Esophagus muscularis mucosa (tissue), 4 donors: ENCODE data around the gene TRIM46. TPM values are rescaled to one million over a fixed set of nuclear protein-coding genes. Genes with fewer than 3 reads are reported as not detected.
"Not testable (repeated sequence)": the region's sequence is repeated elsewhere in the genome, so short reads cannot be mapped to it uniquely, and the experiment has no call there.

Source experiments
- DNase-seq: peaks from one replicate; pipeline ENCODE4 v3.0.0-alpha.2; 2017; ENCODE audit errors: extremely low spot score
- H3K27ac ChIP-seq, 4 donors: fragments of 200-600 bp; sonication (generic); replicated peaks in 1 of 4; 1 replicate in 3 of 4; 2 replicates in 1 of 4; pipeline ENCODE4 v1.5.1; 2016 to 2019; ENCODE audit warnings: mild to moderate bottlenecking in 1 of 4
- H3K27me3 ChIP-seq, 4 donors: fragments of 200-600 bp; sonication (generic); one replicate each; pipeline versions ENCODE4 v1.5.1 to v1.6.0; 2016 to 2019
- H3K36me3 ChIP-seq, 4 donors: fragments of 200-600 bp; sonication (generic); one replicate each; pipeline ENCODE4 v1.5.1; 2016 to 2019
- H3K4me1 ChIP-seq, 4 donors: fragments of 200-600 bp; sonication (generic); one replicate each; pipeline ENCODE4 v1.5.1; 2016 to 2019
- H3K4me3 ChIP-seq, 4 donors: fragments of 200-600 bp; sonication (generic); 1 replicate in 2 of 4; 2 replicates in 2 of 4; pipeline ENCODE4 v1.5.1; 2016 to 2019; ENCODE audit warnings: mild to moderate bottlenecking in 4 of 4, moderate library complexity in 1 of 4
- H3K9me3 ChIP-seq, 4 donors: fragments of 200-600 bp; sonication (generic); 1 replicate in 3 of 4; 2 replicates in 1 of 4; pipeline ENCODE4 v1.5.1; 2016 to 2019
- CTCF ChIP-seq, 3 experiments: fragments of 200-600 bp in 2 of 3; fragments of 450-650 bp in 1 of 3; sonication (generic) in 2 of 3; IDR thresholded peaks; one replicate each; pipeline ENCODE4 v1.5.1; 2017 to 2019; ENCODE audit warnings: antibody characterized with exemption in 3 of 3, mild to moderate bottlenecking in 2 of 3, moderate library complexity in 1 of 3
- EP300 ChIP-seq: sonication (generic); formaldehyde crosslinking; IDR thresholded peaks from one replicate; pipeline ENCODE4 v1.6.1; 2017; ENCODE audit warnings: antibody characterized with exemption
- POLR2A ChIP-seq: fragments of 450-650 bp; IDR thresholded peaks from one replicate; pipeline ENCODE4 v1.6.1; 2017; ENCODE audit warnings: antibody characterized with exemption, moderate library complexity, mild to moderate bottlenecking, low read depth
- POLR2AphosphoS5 ChIP-seq, 2 donors: sonication (generic); formaldehyde crosslinking; IDR thresholded peaks; one replicate each; pipeline ENCODE4 v1.6.1; 2017; ENCODE audit warnings: antibody characterized with exemption in 2 of 2
- WGBS: methylation state at CpG from one replicate; pipeline ENCODE4 v1.1.5; 2018; 5-methylcytosine and 5-hydroxymethylcytosine counted together
- intact Hi-C: fragments of 100-400 bp; cut with DNase I; formaldehyde crosslinking; loops from one replicate; pipeline ENCODE4 v1.15.1; 2023
- total RNA-seq, 4 donors: library from RNA; depleted of rRNA; stranded (reverse); fragments of >200 nt; gene quantifications; one replicate each; pipeline versions ENCODE4 v1.1.0 to v1.2.1, GENCODE V29; 2016

The TRIM46 gene
- total RNA-seq, 4 donors from 2014 or later: 0.13 to 1.7 (median 0.17) TPM; not detected in 1

DNA sequence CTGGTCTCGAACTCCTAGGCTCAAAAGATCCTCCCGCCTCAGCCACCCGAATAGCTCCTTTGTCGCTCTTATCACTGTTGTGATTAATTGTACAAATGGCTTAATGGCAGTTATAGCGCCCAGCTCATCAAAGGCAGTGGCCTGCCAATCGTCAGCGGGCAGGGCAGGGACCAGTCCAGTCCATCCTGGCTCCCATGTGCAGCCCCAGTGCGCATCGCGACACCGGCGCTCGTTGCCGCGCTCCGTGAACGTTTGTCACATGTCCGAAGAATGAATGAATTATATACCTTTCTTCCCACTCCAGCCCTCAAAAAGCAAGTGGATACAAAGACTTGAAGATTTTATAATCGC, 53.2 kb downstream of the TRIM46 start:
- 0% methylated on average over 19 of the region's 19 CpGs for WGBS
- no peak for TF ChIP-seq CTCF (IDR thresholded peaks at IDR 0.05)
- no peak for TF ChIP-seq POLR2AphosphoS5 (IDR thresholded peaks at IDR 0.05)
- no peak for TF ChIP-seq POLR2A
- no peak for TF ChIP-seq EP300
- H3K9me3 ChIP-seq: no peaks in the 10 kb centered on the region
- no peaks in the 10 kb centered on the region for H3K27me3 ChIP-seq
- intact Hi-C loops: loop anchor here (1.0 kb wide), 1 partner anchor 19 kb away; the partner anchor contains the start of gene MTX1
- no peaks in the 10 kb centered on the region for H3K36me3 ChIP-seq
- H3K4me1 ChIP-seq: peaks cover 17 to 45% (median 42%) of the 10 kb centered on the region in 4 donors
- H3K4me3 ChIP-seq: peak overlapping the region; percentile 53 to 72 (median 62)
- peak overlapping the region; percentile 82 to 92 (median 88) for H3K27ac ChIP-seq
- no peak for DNase-seq

- no peaks in the 10 kb centered on the region for H3K27me3 ChIP-seq
- no peaks in the 10 kb centered on the region for H3K9me3 ChIP-seq
- H3K36me3 ChIP-seq: no peaks in the 10 kb centered on the region
- intact Hi-C loops: loop anchor here (1.0 kb wide), 1 partner anchor 19 kb away; the partner anchor contains the start of gene MTX1
- peak; percentile 99 for DNase-seq
- H3K27ac ChIP-seq: peak overlapping the region; percentile 82 to 92 (median 88)
- H3K4me3 ChIP-seq: peak overlapping the region; percentile 53 to 72 (median 62)
- TF ChIP-seq POLR2AphosphoS5 (IDR thresholded peaks at IDR 0.05): peak; percentile 91 to 93
- no peak for TF ChIP-seq CTCF (IDR thresholded peaks at IDR 0.05)
- TF ChIP-seq POLR2A: peak; percentile 51
- no peak for TF ChIP-seq EP300
- H3K4me1 ChIP-seq: peaks cover 17 to 51% (median 48%) of the 10 kb centered on the region in 4 donors
- WGBS: under 1% methylated on average over 40 of the region's 42 CpGs
Measured at GRCh38 chr1:155227261-155228095, 53.8 kb downstream of the TRIM46 start.

- H3K4me3 ChIP-seq: peak overlapping the region; percentile 53 to 72 (median 62)
- no peaks in the 10 kb centered on the region for H3K9me3 ChIP-seq
- H3K36me3 ChIP-seq: no peaks in the 10 kb centered on the region
- peak overlapping the region; percentile 82 to 92 (median 84) for H3K27ac ChIP-seq
- TF ChIP-seq POLR2AphosphoS5 (IDR thresholded peaks at IDR 0.05) (no peak), CTCF (IDR thresholded peaks at IDR 0.05) (no peak), POLR2A (no peak), EP300 (no peak)
- no peak for DNase-seq
- H3K4me1 ChIP-seq: peaks cover 17 to 56% (median 54%) of the 10 kb centered on the region in 4 donors
- H3K27me3 ChIP-seq: no peaks in the 10 kb centered on the region
- intact Hi-C loops: no loop called here
- 43% methylated on average over 9 of the region's 9 CpGs for WGBS
Measured at GRCh38 chr1:155228096-155228427, 54.4 kb downstream of the TRIM46 start.

DNA sequence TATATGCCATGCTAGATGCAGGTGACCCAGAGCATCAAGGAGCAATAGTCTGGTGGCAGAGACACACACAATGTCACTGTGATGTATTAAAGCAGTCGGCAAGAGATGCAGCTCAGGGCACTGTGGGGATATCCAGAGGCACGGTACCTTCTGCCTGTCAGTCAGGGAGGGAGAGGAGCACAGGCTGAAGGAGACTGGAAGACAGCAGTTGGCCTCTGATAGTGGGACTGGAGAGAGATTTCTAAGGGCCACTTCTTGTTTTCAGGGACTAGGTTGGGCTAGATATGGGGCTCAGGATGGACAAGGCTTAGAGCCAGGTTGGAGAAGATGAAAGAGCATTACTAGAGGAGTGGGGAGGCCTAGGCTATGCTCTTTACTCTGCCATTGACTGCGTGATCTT, 57.7 kb downstream of the TRIM46 start:
- DNase-seq, H3K9me3 ChIP-seq, H3K27me3 ChIP-seq, H3K4me3 ChIP-seq, intact Hi-C loops: not testable (repeated sequence)
- Histone ChIP-seq H3K27ac (peak overlapping the region; percentile 63 to 68 (median 66)), H3K4me1 (peaks cover 13 to 36% (median 32%) of the 10 kb centered on the region in 4 donors), H3K36me3 (peaks cover 4 to 13% (median 9%) of the 10 kb centered on the region in 4 donors)
- WGBS: 100% methylated on average over 1 of the region's 3 CpGs

- Histone ChIP-seq H3K36me3 (peaks cover 11 to 23% (median 16%) of the 10 kb centered on the region in 4 donors), H3K27ac (peak overlapping the region; percentile 66 to 74 (median 68)), H3K4me1 (peaks cover 6 to 26% (median 25%) of the 10 kb centered on the region in 4 donors)
- H3K9me3 ChIP-seq, H3K4me3 ChIP-seq, intact Hi-C loops, DNase-seq, H3K27me3 ChIP-seq: not testable (repeated sequence)
- 42% methylated on average over 8 of the region's 13 CpGs for WGBS
Measured at GRCh38 chr1:155232001-155232978, 58.6 kb downstream of the TRIM46 start.

- H3K4me3 ChIP-seq, H3K27ac ChIP-seq, H3K27me3 ChIP-seq, DNase-seq, H3K9me3 ChIP-seq, intact Hi-C loops: not testable (repeated sequence)
- 86% methylated on average over 1 of the region's 5 CpGs for WGBS
- Histone ChIP-seq H3K4me1 (peaks cover 0 to 19% (median 17%) of the 10 kb centered on the region in 4 donors), H3K36me3 (peaks cover 11 to 31% (median 24%) of the 10 kb centered on the region in 4 donors)
Measured at GRCh38 chr1:155233502-155233901, 59.9 kb downstream of the TRIM46 start.
